ENCODE data around the gene DTYMK.
"Not testable (repeated sequence)": the region's sequence is repeated elsewhere in the genome, so short reads cannot be mapped to it uniquely, and the experiment has no call there.

The DTYMK gene

GRCh38 chr2:241671457-241672240, 15.0 kb downstream of the DTYMK start:
- DNase-seq, result no peak

GRCh38 chr2:241670333-241671110, 16.1 kb downstream of the DTYMK start:
- no peak for DNase-seq

GRCh38 chr2:241668839-241669238, 17.8 kb downstream of the DTYMK start:
- no peak for DNase-seq

- DNase-seq, result no peak
Measured at GRCh38 chr2:241668354-241668753, 18.3 kb downstream of the DTYMK start.

GRCh38 chr2:241666627-241667400, 19.8 kb downstream of the DTYMK start:
- DNase-seq, result no peak

GRCh38 chr2:241665731-241666440, 20.7 kb downstream of the DTYMK start:
- no peak for DNase-seq

GRCh38 chr2:241662731-241663130, 23.9 kb downstream of the DTYMK start:
- DNase-seq, result not testable (repeated sequence)

GRCh38 chr2:241660593-241661213, 25.9 kb downstream of the DTYMK start:
- no peak for DNase-seq

GRCh38 chr2:241659150-241659739, 27.4 kb downstream of the DTYMK start:
- peak; percentile 75 for DNase-seq

- DNase-seq, result no peak
Measured at GRCh38 chr2:241658296-241658695, 28.3 kb downstream of the DTYMK start.

GRCh38 chr2:241657786-241658254, 28.8 kb downstream of the DTYMK start:
- no peak for DNase-seq

GRCh38 chr2:241656190-241656741, 30.3 kb downstream of the DTYMK start:
- no peak for DNase-seq

GRCh38 chr2:241655516-241656189, 31.0 kb downstream of the DTYMK start:
- no peak for DNase-seq

- DNase-seq, result no peak
Measured at GRCh38 chr2:241654551-241654950, 32.1 kb downstream of the DTYMK start.

- no peak for DNase-seq
Measured at GRCh38 chr2:241653210-241653750, 33.3 kb downstream of the DTYMK start.

GRCh38 chr2:241652722-241653121, 33.9 kb downstream of the DTYMK start:
- DNase-seq, result no peak

GRCh38 chr2:241652142-241652541, 34.5 kb downstream of the DTYMK start:
- DNase-seq, result no peak

GRCh38 chr2:241649927-241650326, 36.7 kb downstream of the DTYMK start:
- DNase-seq, result no peak

GRCh38 chr2:241649404-241649803, 37.2 kb downstream of the DTYMK start:
- DNase-seq, result no peak

GRCh38 chr2:241648453-241648852, 38.2 kb downstream of the DTYMK start:
- DNase-seq, result no peak

Measured in hematopoietic multipotent progenitor cell treated with erythropoietin and hydrocortisone succinate and interleukin-3 and kit ligand, for 6 days (in vitro differentiated cells).